Fibroblast of lung (primary cell): ENCODE results near the gene EFNA5. TPM values are rescaled to one million over a fixed set of nuclear protein-coding genes. Genes with fewer than 3 reads are reported as not detected.

Source experiments
- DNase-seq, 2 donors: peaks; one replicate each; pipeline versions ENCODE4 v3.0.0 to v3.0.0-alpha.2; 2010; ENCODE audit warnings: low read depth in 2 of 2
- H2AFZ ChIP-seq: 2 replicates; pipeline ENCODE4 v1.5.1; 2012; ENCODE audit warnings: low read length, control low read depth, inconsistent platforms
- H3K27ac ChIP-seq: 2 replicates; pipeline ENCODE4 v1.5.1; 2011; ENCODE audit warnings: low read length, control low read depth; ENCODE audit not compliant: insufficient read depth
- H3K27me3 ChIP-seq: 2 replicates; pipeline ENCODE4 v1.5.1; 2011; ENCODE audit warnings: mild to moderate bottlenecking, low read length; ENCODE audit not compliant: control insufficient read depth, insufficient read depth
- H3K36me3 ChIP-seq: 2 replicates; pipeline ENCODE4 v1.5.1; 2011; ENCODE audit warnings: low read length; ENCODE audit not compliant: control insufficient read depth, insufficient read depth
- H3K4me1 ChIP-seq: 2 replicates; pipeline ENCODE4 v1.5.1; 2011; ENCODE audit warnings: low read length; ENCODE audit not compliant: control insufficient read depth, insufficient read depth; ENCODE audit errors: extremely low read depth
- H3K4me2 ChIP-seq: 2 replicates; pipeline ENCODE4 v1.5.1; 2011; ENCODE audit warnings: low read length, control low read depth; ENCODE audit not compliant: insufficient read depth; ENCODE audit errors: extremely low read depth
- H3K4me3 ChIP-seq, 4 experiments: fragments of 200-600 bp in 1 of 4; sonication (generic) in 1 of 4; replicated peaks in 1 of 4; 2 replicates each; pipeline ENCODE4 v1.5.1; 2011 to 2016; ENCODE audit warnings: low read length in 4 of 4, low read depth in 3 of 4, mild to moderate bottlenecking in 3 of 4, control low read depth in 2 of 4, inconsistent platforms in 1 of 4, mixed read lengths in 1 of 4; ENCODE audit not compliant: insufficient read depth in 1 of 4; ENCODE audit errors: control extremely low read depth in 1 of 4
- H3K79me2 ChIP-seq: 2 replicates; pipeline ENCODE4 v1.5.1; 2012; ENCODE audit warnings: mild to moderate bottlenecking, low read length, inconsistent platforms; ENCODE audit not compliant: control insufficient read depth, insufficient read depth
- H3K9ac ChIP-seq: 2 replicates; pipeline ENCODE4 v1.5.1; 2011; ENCODE audit warnings: mild to moderate bottlenecking, low read length, control low read depth; ENCODE audit not compliant: insufficient read depth
- H3K9me3 ChIP-seq: 2 replicates; pipeline ENCODE4 v1.5.1; 2012; ENCODE audit warnings: low read depth, low read length; ENCODE audit not compliant: control insufficient read depth, insufficient read depth
- H4K20me1 ChIP-seq: 2 replicates; pipeline ENCODE4 v1.5.1; 2011; ENCODE audit warnings: low read length; ENCODE audit not compliant: control insufficient read depth, insufficient read depth; ENCODE audit errors: extremely low read depth
- EZH2 ChIP-seq: IDR thresholded peaks from 2 replicates; pipeline ENCODE4 v1.5.1; 2012; ENCODE audit warnings: low read length, control low read depth, mild to moderate bottlenecking; ENCODE audit errors: missing control alignments
- polyA plus RNA-seq, 2 donors: library from polyadenylated mRNA; depleted of rRNA in 1 of 2; stranded (reverse) in 1 of 2; unstranded in 1 of 2; fragments of >200 nt; gene quantifications; 2 replicates each; pipeline ENCODE4 v1.2.1, GENCODE V29; 2011 to 2012; ENCODE audit warnings: missing spikeins in 1 of 2
- total RNA-seq: library from RNA; depleted of rRNA; stranded (reverse); fragments of >200 nt; gene quantifications from 2 replicates; pipeline ENCODE4 v1.2.1, GENCODE V29; 2014
- TF ChIP-seq, protein P1 (sequence below), 2 donors: IDR thresholded peaks in 1 of 2; conservative IDR thresholded peaks in 1 of 2; 1 replicate in 1 of 2; 2 replicates in 1 of 2; pipeline ENCODE4 v1.5.1; 2011 to 2012; ENCODE audit warnings: low read length in 2 of 2, control low read depth in 1 of 2, inconsistent platforms in 1 of 2, low read depth in 1 of 2, mild to moderate bottlenecking in 1 of 2

EFNA5 gene
- total and polyA plus RNA-seq, 2 donors (not counting 1 experiment from before 2014, with no cell fraction given): 3.5 to 3.7 TPM

DNA sequence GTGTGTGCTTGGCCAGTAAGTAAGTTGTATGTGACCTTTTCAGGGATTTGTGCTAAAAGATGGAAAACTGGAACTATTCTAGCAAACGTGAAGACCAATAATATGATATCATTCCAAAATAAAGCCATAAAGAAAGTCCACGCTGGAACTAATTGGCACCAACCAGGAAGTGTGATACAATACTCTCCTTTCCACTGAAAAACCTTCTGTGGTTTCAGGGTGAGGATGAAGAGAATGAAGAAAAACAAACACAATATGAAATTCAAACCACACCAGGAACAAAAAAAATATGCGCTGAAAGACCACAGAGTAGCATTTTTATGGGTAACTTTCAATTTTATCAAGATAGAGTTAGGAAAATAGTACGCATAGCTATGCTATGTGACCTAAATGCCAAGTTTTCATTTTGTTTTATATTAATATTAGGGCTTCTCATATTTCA is 105.8 kb downstream of the EFNA5 start:
- no peak overlapping the region for H3K27ac ChIP-seq
- peak overlapping the region in 1 of 4 experiments; percentile 32 for H3K4me3 ChIP-seq
- DNase-seq: peak; percentile 69 to 84

DNA sequence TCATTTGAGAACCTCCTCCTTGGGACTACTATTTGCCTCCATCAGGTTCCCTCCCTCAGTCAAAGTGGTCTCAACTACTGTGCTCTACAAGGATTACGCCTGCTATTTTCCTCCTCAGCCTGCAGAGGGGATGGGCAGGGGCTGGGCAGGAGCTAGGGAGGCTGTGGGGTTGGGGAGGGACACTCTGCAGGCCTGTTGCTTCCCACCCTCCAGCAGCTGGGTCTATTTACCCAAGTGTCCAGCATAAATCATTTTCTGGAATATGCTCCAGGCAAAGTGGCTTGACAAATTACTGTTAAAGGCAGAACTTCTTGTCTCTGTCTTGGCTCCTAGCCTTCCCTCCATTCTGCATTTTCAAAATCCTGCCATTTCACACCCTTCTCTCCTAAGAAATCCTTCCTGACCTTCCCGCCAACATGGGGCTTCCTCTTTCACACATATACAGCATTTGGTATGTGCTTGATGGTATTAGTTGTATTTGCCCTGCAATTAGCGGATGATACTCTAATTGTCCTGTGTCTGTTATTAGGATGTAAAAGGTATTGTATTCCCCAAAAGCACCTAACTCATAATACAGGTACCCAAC is 106.7 kb downstream of the EFNA5 start:
- DNase-seq: peak in 1 of 2 donors; percentile 27
- Histone ChIP-seq H4K20me1 (no peaks in the 10 kb centered on the region), H3K4me2 (no peak overlapping the region), H3K79me2 (no peaks in the 10 kb centered on the region), H3K27me3 (no peaks in the 10 kb centered on the region), H3K27ac (no peak overlapping the region), H3K4me1 (peaks cover 2% of the 10 kb centered on the region), H3K36me3 (no peaks in the 10 kb centered on the region), H3K9me3 (no peaks in the 10 kb centered on the region), H3K4me3 (no peak overlapping the region), H3K9ac (no peak overlapping the region), H2AFZ (no peak overlapping the region)
- no peak for TF ChIP-seq EZH2
- TF ChIP-seq, protein P1, sequence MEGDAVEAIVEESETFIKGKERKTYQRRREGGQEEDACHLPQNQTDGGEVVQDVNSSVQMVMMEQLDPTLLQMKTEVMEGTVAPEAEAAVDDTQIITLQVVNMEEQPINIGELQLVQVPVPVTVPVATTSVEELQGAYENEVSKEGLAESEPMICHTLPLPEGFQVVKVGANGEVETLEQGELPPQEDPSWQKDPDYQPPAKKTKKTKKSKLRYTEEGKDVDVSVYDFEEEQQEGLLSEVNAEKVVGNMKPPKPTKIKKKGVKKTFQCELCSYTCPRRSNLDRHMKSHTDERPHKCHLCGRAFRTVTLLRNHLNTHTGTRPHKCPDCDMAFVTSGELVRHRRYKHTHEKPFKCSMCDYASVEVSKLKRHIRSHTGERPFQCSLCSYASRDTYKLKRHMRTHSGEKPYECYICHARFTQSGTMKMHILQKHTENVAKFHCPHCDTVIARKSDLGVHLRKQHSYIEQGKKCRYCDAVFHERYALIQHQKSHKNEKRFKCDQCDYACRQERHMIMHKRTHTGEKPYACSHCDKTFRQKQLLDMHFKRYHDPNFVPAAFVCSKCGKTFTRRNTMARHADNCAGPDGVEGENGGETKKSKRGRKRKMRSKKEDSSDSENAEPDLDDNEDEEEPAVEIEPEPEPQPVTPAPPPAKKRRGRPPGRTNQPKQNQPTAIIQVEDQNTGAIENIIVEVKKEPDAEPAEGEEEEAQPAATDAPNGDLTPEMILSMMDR (conservative IDR thresholded peaks at IDR 0.05 in 1 of 2, IDR thresholded peaks at IDR 0.05 in 1 of 2; ENCODE audit: low read depth in 1 of 2, low read length in 2 of 2): no peak

More for the DNA sequence above, 105.8 kb downstream of the EFNA5 start:
- Histone ChIP-seq H3K4me1 (peaks cover 2% of the 10 kb centered on the region), H3K79me2 (no peaks in the 10 kb centered on the region), H3K9ac (no peak overlapping the region), H3K9me3 (no peaks in the 10 kb centered on the region), H3K27me3 (no peaks in the 10 kb centered on the region), H2AFZ (no peak overlapping the region), H3K36me3 (no peaks in the 10 kb centered on the region), H3K4me2 (peak overlapping the region; percentile 4), H4K20me1 (no peaks in the 10 kb centered on the region)
- TF ChIP-seq, protein P1 (conservative IDR thresholded peaks at IDR 0.05 in 1 of 2, IDR thresholded peaks at IDR 0.05 in 1 of 2; ENCODE audit: low read depth in 1 of 2, low read length in 2 of 2): no peak
- TF ChIP-seq EZH2: no peak

DNA sequence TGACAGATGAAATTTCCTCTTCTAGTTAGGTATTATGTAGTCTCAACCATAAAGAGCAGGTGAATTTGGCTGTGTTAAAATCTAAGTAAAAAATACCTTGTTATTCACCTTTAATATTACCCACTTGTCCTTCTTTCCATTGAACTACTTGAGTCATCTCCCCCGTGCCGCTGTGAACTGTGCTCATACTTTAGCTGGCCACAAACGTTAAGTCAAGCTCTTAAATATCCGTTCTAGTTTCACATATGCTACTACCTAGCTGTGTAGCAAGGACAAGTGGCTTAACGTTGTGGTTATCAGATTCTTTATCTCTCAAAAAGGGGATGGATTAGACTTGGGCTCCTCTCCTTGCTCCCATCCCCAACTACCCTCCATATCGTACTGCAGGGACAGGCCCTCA is 110.4 kb downstream of the EFNA5 start:
- H3K4me2 ChIP-seq: no peak overlapping the region
- no peaks in the 10 kb centered on the region for H3K27me3 ChIP-seq
- H3K9me3 ChIP-seq: no peaks in the 10 kb centered on the region
- no peak overlapping the region for H3K27ac ChIP-seq
- peaks cover 3% of the 10 kb centered on the region for H3K4me1 ChIP-seq
- DNase-seq: no peak
- no peak overlapping the region for H2AFZ ChIP-seq
- no peaks in the 10 kb centered on the region for H4K20me1 ChIP-seq
- H3K9ac ChIP-seq: no peak overlapping the region
- no peaks in the 10 kb centered on the region for H3K36me3 ChIP-seq
- TF ChIP-seq, protein P1 (conservative IDR thresholded peaks at IDR 0.05 in 1 of 2, IDR thresholded peaks at IDR 0.05 in 1 of 2; ENCODE audit: low read depth in 1 of 2, low read length in 2 of 2): no peak
- TF ChIP-seq EZH2: no peak
- H3K79me2 ChIP-seq: no peaks in the 10 kb centered on the region
- no peak overlapping the region for H3K4me3 ChIP-seq
